ENCODE measurements around the gene SEC22A.

SEC22A gene

GRCh38 chr3:123281406-123281805 is 79.7 kb downstream of the SEC22A start:
- TF ChIP-seq TCF12 (IDR thresholded peaks at IDR 0.05; ENCODE audit: low read depth), result no peak
- no peak for TF ChIP-seq EGR1 (IDR thresholded peaks at IDR 0.05)
- TF ChIP-seq NFIC (IDR thresholded peaks at IDR 0.05), result no peak
- no peak for TF ChIP-seq YY1 (IDR thresholded peaks at IDR 0.05; ENCODE audit: low read depth)
- TF ChIP-seq USF1 (IDR thresholded peaks at IDR 0.05), result no peak
- no peak for TF ChIP-seq EP300 (IDR thresholded peaks at IDR 0.05; ENCODE audit: borderline replicate concordance)
- TF ChIP-seq MAX (IDR thresholded peaks at IDR 0.05), result no peak
- no peak for TF ChIP-seq CREB1 (IDR thresholded peaks at IDR 0.05; ENCODE audit: low read depth)
- TF ChIP-seq TEAD4 (IDR thresholded peaks at IDR 0.05), result no peak
- no peak for TF ChIP-seq RAD21 (IDR thresholded peaks at IDR 0.05; ENCODE audit: low read depth)
- no peak for TF ChIP-seq CEBPB (IDR thresholded peaks at IDR 0.05)
- no peak for TF ChIP-seq TAF1 (IDR thresholded peaks at IDR 0.05; ENCODE audit: low read depth)
- no peak for TF ChIP-seq FOXM1 (IDR thresholded peaks at IDR 0.05; ENCODE audit: borderline replicate concordance, low read depth)
- no peak for TF ChIP-seq REST (IDR thresholded peaks at IDR 0.05; ENCODE audit: low read depth)
- no peak for TF ChIP-seq ZBTB7A (IDR thresholded peaks at IDR 0.05; ENCODE audit: low read depth)

GRCh38 chr3:123281929-123282328 is 80.2 kb downstream of the SEC22A start:
- TF ChIP-seq EP300 (IDR thresholded peaks at IDR 0.05; ENCODE audit: borderline replicate concordance) (no peak), TCF12 (IDR thresholded peaks at IDR 0.05; ENCODE audit: low read depth) (no peak), TAF1 (IDR thresholded peaks at IDR 0.05; ENCODE audit: low read depth) (no peak), NFIC (IDR thresholded peaks at IDR 0.05) (no peak), USF1 (IDR thresholded peaks at IDR 0.05) (no peak), RAD21 (IDR thresholded peaks at IDR 0.05; ENCODE audit: low read depth) (no peak), CREB1 (IDR thresholded peaks at IDR 0.05; ENCODE audit: low read depth) (no peak), YY1 (IDR thresholded peaks at IDR 0.05; ENCODE audit: low read depth) (no peak), FOXM1 (IDR thresholded peaks at IDR 0.05; ENCODE audit: borderline replicate concordance, low read depth) (no peak), TEAD4 (IDR thresholded peaks at IDR 0.05) (no peak), CEBPB (IDR thresholded peaks at IDR 0.05) (no peak)

- no peak for TF ChIP-seq MAX (IDR thresholded peaks at IDR 0.05)
- TF ChIP-seq TAF1 (IDR thresholded peaks at IDR 0.05; ENCODE audit: low read depth), result no peak
- no peak for TF ChIP-seq NFIC (IDR thresholded peaks at IDR 0.05)
- no peak for TF ChIP-seq EGR1 (IDR thresholded peaks at IDR 0.05)
- TF ChIP-seq CREB1 (IDR thresholded peaks at IDR 0.05; ENCODE audit: low read depth), result no peak
- TF ChIP-seq USF1 (IDR thresholded peaks at IDR 0.05), result no peak
- no peak for TF ChIP-seq EP300 (IDR thresholded peaks at IDR 0.05; ENCODE audit: borderline replicate concordance)
- TF ChIP-seq RAD21 (IDR thresholded peaks at IDR 0.05; ENCODE audit: low read depth), result no peak
- no peak for TF ChIP-seq TEAD4 (IDR thresholded peaks at IDR 0.05)
- no peak for TF ChIP-seq TCF12 (IDR thresholded peaks at IDR 0.05; ENCODE audit: low read depth)
- no peak for TF ChIP-seq FOXM1 (IDR thresholded peaks at IDR 0.05; ENCODE audit: borderline replicate concordance, low read depth)
- TF ChIP-seq REST (IDR thresholded peaks at IDR 0.05; ENCODE audit: low read depth), result no peak
- TF ChIP-seq YY1 (IDR thresholded peaks at IDR 0.05; ENCODE audit: low read depth), result no peak
- TF ChIP-seq CEBPB (IDR thresholded peaks at IDR 0.05), result no peak
- no peak for TF ChIP-seq ZBTB7A (IDR thresholded peaks at IDR 0.05; ENCODE audit: low read depth)
These were observed 80.7 kb downstream of the SEC22A start for GRCh38 chr3:123282461-123282860.

GRCh38 chr3:123283074-123283473 is 81.3 kb downstream of the SEC22A start:
- TF ChIP-seq CREB1 (IDR thresholded peaks at IDR 0.05; ENCODE audit: low read depth) (no peak), EGR1 (IDR thresholded peaks at IDR 0.05) (no peak), USF1 (IDR thresholded peaks at IDR 0.05) (no peak), FOXM1 (IDR thresholded peaks at IDR 0.05; ENCODE audit: borderline replicate concordance, low read depth) (no peak), REST (IDR thresholded peaks at IDR 0.05; ENCODE audit: low read depth) (no peak), TEAD4 (IDR thresholded peaks at IDR 0.05) (no peak), EP300 (IDR thresholded peaks at IDR 0.05; ENCODE audit: borderline replicate concordance) (no peak), YY1 (IDR thresholded peaks at IDR 0.05; ENCODE audit: low read depth) (no peak), RAD21 (IDR thresholded peaks at IDR 0.05; ENCODE audit: low read depth) (no peak), MAX (IDR thresholded peaks at IDR 0.05) (no peak), CEBPB (IDR thresholded peaks at IDR 0.05) (no peak)
